IMR-90 (cell line): ENCODE measurements around the gene LOXL4. TPM values are rescaled to one million over a fixed set of nuclear protein-coding genes. Genes with fewer than 3 reads are reported as not detected.

Source experiments
- ATAC-seq: fragments of 200-7000 bp; cut with Tn5 transposase; 2 replicates; pipeline ENCODE4 v1.9.1; 2020; ENCODE audit warnings: low read depth, mild to moderate bottlenecking, moderate library complexity
- BruUV-seq: library from RNA; stranded (reverse); fragments of 400-500 nt; replicated peaks from 2 replicates; lab custom pipeline; 2021; lab: Mats Ljungman, UMichigan
- CTCF ChIA-PET: fragments of 300-600 bp; formaldehyde crosslinking; extraction: SDS; loops from one replicate; lab custom pipeline; 2021; ENCODE audit warnings: antibody characterized with exemption; lab: Yijun Ruan, JAX
- POLR2A ChIA-PET: fragments of 300-600 bp; sonication (Branson Sonifier 250); formaldehyde crosslinking; loops from one replicate; lab custom pipeline; 2022; ENCODE audit warnings: antibody characterized with exemption; ENCODE audit not compliant: unreplicated experiment; lab: Charles Lee
- DNase-seq: peaks from one replicate; pipeline ENCODE4 v3.0.0; 2013
- H2AFZ ChIP-seq: replicated peaks from 2 replicates; pipeline ENCODE3; 2013; ENCODE audit warnings: low read length, mild to moderate bottlenecking; ENCODE audit not compliant: poor library complexity
- H2AK5ac ChIP-seq: 2 replicates; pipeline ENCODE4 v1.6.1; 2013; ENCODE audit warnings: low read depth, low read length, inconsistent platforms
- H2AK9ac ChIP-seq: replicated peaks from 2 replicates; pipeline ENCODE3; 2013; ENCODE audit warnings: mild to moderate bottlenecking, low read depth, low read length, moderate library complexity; ENCODE audit not compliant: poor library complexity
- H2BK120ac ChIP-seq: 2 replicates; pipeline ENCODE4 v1.6.1; 2013; ENCODE audit warnings: low read depth, low read length, inconsistent platforms
- H2BK15ac ChIP-seq: 3 replicates; pipeline ENCODE4 v1.6.1; 2013; ENCODE audit warnings: low read depth, low read length, inconsistent platforms
- H2BK20ac ChIP-seq: 2 replicates; pipeline ENCODE4 v1.6.1; 2013; ENCODE audit warnings: low read depth, mild to moderate bottlenecking, inconsistent platforms, low read length, moderate library complexity
- H2BK5ac ChIP-seq: 2 replicates; pipeline ENCODE4 v1.6.1; 2013; ENCODE audit warnings: mild to moderate bottlenecking, low read depth, low read length, inconsistent platforms; ENCODE audit not compliant: poor library complexity, severe bottlenecking
- H3K14ac ChIP-seq: replicated peaks from 2 replicates; pipeline ENCODE4 v1.6.1; 2013; ENCODE audit warnings: low read depth, low read length, inconsistent platforms
- H3K18ac ChIP-seq: 2 replicates; pipeline ENCODE4 v1.6.1; 2013; ENCODE audit warnings: low read depth, low read length, control low read depth
- H3K23ac ChIP-seq: 2 replicates; pipeline ENCODE4 v1.6.1; 2013; ENCODE audit warnings: low read depth, low read length, inconsistent platforms
- H3K27ac ChIP-seq: 2 replicates; pipeline ENCODE4 v1.5.1; 2013; ENCODE audit warnings: mild to moderate bottlenecking, control low read depth, low read length; ENCODE audit not compliant: insufficient read depth
- H3K27me3 ChIP-seq: 2 replicates; pipeline ENCODE4 v1.6.1; 2013; ENCODE audit warnings: low read length; ENCODE audit not compliant: control insufficient read depth, insufficient read depth
- H3K36me3 ChIP-seq: 2 replicates; pipeline ENCODE4 v1.6.1; 2013; ENCODE audit warnings: low read length, mixed read lengths; ENCODE audit not compliant: control insufficient read depth, insufficient read depth
- H3K4ac ChIP-seq: 2 replicates; pipeline ENCODE4 v1.6.1; 2013; ENCODE audit warnings: low read depth, low read length, inconsistent platforms
- H3K4me1 ChIP-seq: 2 replicates; pipeline ENCODE4 v1.6.1; 2013; ENCODE audit warnings: low read length, mixed read lengths; ENCODE audit not compliant: control insufficient read depth, insufficient read depth
- H3K4me2 ChIP-seq: 2 replicates; pipeline ENCODE4 v1.6.1; 2013; ENCODE audit warnings: low read depth, mild to moderate bottlenecking, control low read depth, low read length, moderate library complexity
- H3K4me3 ChIP-seq: 2 replicates; pipeline ENCODE4 v1.5.1; 2013; ENCODE audit warnings: low read depth, mild to moderate bottlenecking, control low read depth, low read length, moderate library complexity; ENCODE audit not compliant: insufficient read depth
- H3K56ac ChIP-seq: 2 replicates; pipeline ENCODE4 v1.6.1; 2013; ENCODE audit warnings: low read length, inconsistent platforms; ENCODE audit not compliant: insufficient read depth; ENCODE audit errors: extremely low read depth
- H3K79me1 ChIP-seq, 2 experiments: 2 replicates each; pipeline ENCODE4 v1.6.1; 2013; ENCODE audit warnings: low read length in 2 of 2, inconsistent platforms in 1 of 2, low read depth in 1 of 2
- H3K9ac ChIP-seq: 2 replicates; pipeline ENCODE4 v1.6.1; 2013; ENCODE audit warnings: low read depth, low read length, control low read depth
- H3K9me1 ChIP-seq: 2 replicates; pipeline ENCODE4 v1.6.1; 2013; ENCODE audit warnings: low read length, inconsistent platforms; ENCODE audit not compliant: insufficient read depth
- H3K9me3 ChIP-seq: 2 replicates; pipeline ENCODE4 v1.6.1; 2013; ENCODE audit warnings: low read length; ENCODE audit not compliant: control insufficient read depth, insufficient read depth
- H4K20me1 ChIP-seq: 2 replicates; pipeline ENCODE4 v1.6.1; 2013; ENCODE audit warnings: low read length, inconsistent platforms; ENCODE audit not compliant: insufficient read depth
- H4K5ac ChIP-seq: 2 replicates; pipeline ENCODE4 v1.6.1; 2013; ENCODE audit warnings: mild to moderate bottlenecking, low read depth, low read length, control low read depth
- H4K8ac ChIP-seq, 2 experiments: 2 replicates each; pipeline ENCODE4 v1.6.1; 2013; ENCODE audit warnings: low read depth in 2 of 2, low read length in 2 of 2, control low read depth in 1 of 2, inconsistent platforms in 1 of 2
- H4K91ac ChIP-seq: 2 replicates; pipeline ENCODE4 v1.6.1; 2013; ENCODE audit warnings: low read depth, low read length, inconsistent platforms; ENCODE audit not compliant: insufficient read depth
- BHLHE40 ChIP-seq: fragments of 150-350 bp; IDR thresholded peaks from 2 replicates; pipeline ENCODE4 v1.6.1; 2016; ENCODE audit warnings: mild to moderate bottlenecking, low read depth, low read length
- CEBPB ChIP-seq: IDR thresholded peaks from 2 replicates; pipeline ENCODE4 v1.6.1; 2012; ENCODE audit warnings: low read depth, low read length, improper control_type of control experiment
- CHD1 ChIP-seq: IDR thresholded peaks from 2 replicates; pipeline ENCODE4 v1.6.1; 2012; ENCODE audit warnings: low read depth, low read length, improper control_type of control experiment
- CTCF ChIP-seq: conservative IDR thresholded peaks from 2 replicates; pipeline ENCODE4 v1.5.1; 2012; ENCODE audit warnings: mild to moderate bottlenecking, low read depth, low read length, improper control_type of control experiment
- FOS ChIP-seq: fragments of 150-350 bp; IDR thresholded peaks from 2 replicates; pipeline ENCODE4 v1.6.1; 2016; ENCODE audit warnings: low read depth, low read length
- MAFK ChIP-seq: IDR thresholded peaks from 2 replicates; pipeline ENCODE4 v1.6.1; 2012; ENCODE audit warnings: low read depth, low read length, improper control_type of control experiment
- MAZ ChIP-seq: IDR thresholded peaks from 2 replicates; pipeline ENCODE4 v1.6.1; 2012; ENCODE audit warnings: low read depth, mild to moderate bottlenecking, low read length, improper control_type of control experiment, moderate library complexity, borderline replicate concordance
- MXI1 ChIP-seq: IDR thresholded peaks from 2 replicates; pipeline ENCODE4 v1.6.1; 2012; ENCODE audit warnings: low read depth, mild to moderate bottlenecking, low read length, moderate library complexity, borderline replicate concordance
- NFE2L2 ChIP-seq: fragments of 150-350 bp; IDR thresholded peaks from 2 replicates; pipeline ENCODE4 v1.6.1; 2016; ENCODE audit warnings: low read depth, mild to moderate bottlenecking, low read length
- RAD21 ChIP-seq: IDR thresholded peaks from 2 replicates; pipeline ENCODE4 v1.6.1; 2012; ENCODE audit warnings: low read length, improper control_type of control experiment
- RCOR1 ChIP-seq: IDR thresholded peaks from 2 replicates; pipeline ENCODE4 v1.6.1; 2012; ENCODE audit warnings: mild to moderate bottlenecking, low read length, improper control_type of control experiment; ENCODE audit not compliant: insufficient replicate concordance
- RFX5 ChIP-seq: IDR thresholded peaks from 2 replicates; pipeline ENCODE4 v1.8.0; 2012; ENCODE audit warnings: low read depth, mild to moderate bottlenecking, low read length, moderate library complexity
- SMC3 ChIP-seq: fragments of 150-350 bp; IDR thresholded peaks from 2 replicates; pipeline ENCODE4 v1.6.1; 2016; ENCODE audit warnings: low read depth, mild to moderate bottlenecking, antibody characterized with exemption, low read length, moderate library complexity
- WGBS, 2 experiments: methylation state at CpG; one replicate each; pipeline versions ENCODE4 v1.1.5 to v1.1.7; 2013; ENCODE audit warnings: missing lambda C conversion rate in 2 of 2; ENCODE audit not compliant: insufficient read length in 1 of 2; ENCODE audit errors: extremely low coverage in 2 of 2; 5-methylcytosine and 5-hydroxymethylcytosine counted together
- dilution Hi-C: fragments of 300-500 bp; cut with HindIII; formaldehyde crosslinking; loops from one replicate; pipeline ENCODE4 v1.14.3; 2018; ENCODE audit warnings: low sequenced_read_pairs; ENCODE audit not compliant: unreplicated experiment
- in situ Hi-C: fragments of 300-500 bp; cut with MboI; formaldehyde crosslinking; loops from 3 replicates; pipeline ENCODE4 v1.14.3; 2019; ENCODE audit warnings: low sequenced_read_pairs, inconsistent platforms, mixed read lengths
- intact Hi-C: fragments of 100-400 bp; cut with micrococcal nuclease; formaldehyde crosslinking; loops from 2 replicates; pipeline ENCODE4 v1.10.0; 2022
- polyA plus RNA-seq, 3 experiments: library from polyadenylated mRNA; depleted of rRNA; stranded (reverse); fragments of >200 nt; gene quantifications; 2 replicates each; pipeline ENCODE4 v1.2.3, GENCODE V29; 2012; ENCODE audit warnings: low replicate concordance in 1 of 3
- total RNA-seq: library from RNA; depleted of rRNA; stranded (reverse); fragments of >200 nt; gene quantifications from 2 replicates; pipeline ENCODE4 v1.2.3, GENCODE V29; 2012
- TF ChIP-seq, protein P1 (sequence below): fragments of 150-350 bp; IDR thresholded peaks from 2 replicates; pipeline ENCODE4 v1.6.1; 2016; ENCODE audit warnings: low read depth, mild to moderate bottlenecking, low read length, moderate library complexity, borderline replicate concordance
- TF ChIP-seq, protein P2 (sequence below): fragments of 150-350 bp; IDR thresholded peaks from 2 replicates; pipeline ENCODE4 v1.6.1; 2017; ENCODE audit warnings: mild to moderate bottlenecking, antibody characterized with exemption, low read length, low read depth

The LOXL4 gene
- total and polyA plus RNA-seq, 2 of the 4 experiments (the other 2 are of a cell fraction): 20.8 to 26.7 TPM

- POLR2A ChIA-PET: no interaction called here
- H2BK120ac ChIP-seq: no peak overlapping the region
Observed at GRCh38 chr10:98236862-98237261, 31.1 kb downstream of the LOXL4 start.

More at GRCh38 chr10:98236862-98237261, 31.1 kb downstream of the LOXL4 start:
- H2BK20ac ChIP-seq: no peak overlapping the region
- no peaks in the 10 kb centered on the region for H3K9me1 ChIP-seq
- H4K8ac ChIP-seq: no peak overlapping the region
- peaks cover 10% of the 10 kb centered on the region for H3K36me3 ChIP-seq
- no peaks in the 10 kb centered on the region for H3K4me1 ChIP-seq
- no peak overlapping the region for H3K4me2 ChIP-seq
- ATAC-seq (no peak), DNase-seq (no peak)
- H3K9me3 ChIP-seq: no peaks in the 10 kb centered on the region
- no CpG with 5 or more reads among the region's 5 CpGs for WGBS, 2 experiments
- no peak overlapping the region for H2AFZ ChIP-seq
- H3K79me1 ChIP-seq: peaks cover 0 to 3% of the 10 kb centered on the region in 2 experiments; a peak in 1 of 4 replicates
- dilution Hi-C loops: no loop called here
- H4K5ac ChIP-seq: no peak overlapping the region
- no peaks in the 10 kb centered on the region for H4K20me1 ChIP-seq
- no peak overlapping the region for H4K91ac ChIP-seq
- no peak overlapping the region for H3K27ac ChIP-seq
- H3K9ac ChIP-seq: no peak overlapping the region
- intact Hi-C loops: no loop called here
- TF ChIP-seq NFE2L2 (no peak), MAFK (no peak), CEBPB (no peak), MAZ (no peak), RFX5 (no peak), CHD1 (no peak), SMC3 (no peak), RCOR1 (no peak), RAD21 (no peak), BHLHE40 (no peak), CTCF (no peak), MXI1 (no peak), FOS (no peak)
- TF ChIP-seq, protein P1, sequence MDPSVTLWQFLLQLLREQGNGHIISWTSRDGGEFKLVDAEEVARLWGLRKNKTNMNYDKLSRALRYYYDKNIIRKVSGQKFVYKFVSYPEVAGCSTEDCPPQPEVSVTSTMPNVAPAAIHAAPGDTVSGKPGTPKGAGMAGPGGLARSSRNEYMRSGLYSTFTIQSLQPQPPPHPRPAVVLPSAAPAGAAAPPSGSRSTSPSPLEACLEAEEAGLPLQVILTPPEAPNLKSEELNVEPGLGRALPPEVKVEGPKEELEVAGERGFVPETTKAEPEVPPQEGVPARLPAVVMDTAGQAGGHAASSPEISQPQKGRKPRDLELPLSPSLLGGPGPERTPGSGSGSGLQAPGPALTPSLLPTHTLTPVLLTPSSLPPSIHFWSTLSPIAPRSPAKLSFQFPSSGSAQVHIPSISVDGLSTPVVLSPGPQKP: no peak
- TF ChIP-seq, protein P2, sequence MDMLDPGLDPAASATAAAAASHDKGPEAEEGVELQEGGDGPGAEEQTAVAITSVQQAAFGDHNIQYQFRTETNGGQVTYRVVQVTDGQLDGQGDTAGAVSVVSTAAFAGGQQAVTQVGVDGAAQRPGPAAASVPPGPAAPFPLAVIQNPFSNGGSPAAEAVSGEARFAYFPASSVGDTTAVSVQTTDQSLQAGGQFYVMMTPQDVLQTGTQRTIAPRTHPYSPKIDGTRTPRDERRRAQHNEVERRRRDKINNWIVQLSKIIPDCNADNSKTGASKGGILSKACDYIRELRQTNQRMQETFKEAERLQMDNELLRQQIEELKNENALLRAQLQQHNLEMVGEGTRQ: no peak
- H3K56ac ChIP-seq: no peak overlapping the region
- no peak overlapping the region for H2BK15ac ChIP-seq
- CTCF ChIA-PET: interaction anchor here (0.9 kb wide), 1 partner anchor 72 kb away, joined by 3 read pairs; no protein-coding TSS in a partner anchor
- H3K18ac ChIP-seq: no peak overlapping the region
- no peak overlapping the region for H2BK5ac ChIP-seq
- no peak overlapping the region for H3K14ac ChIP-seq
- no peak overlapping the region for H2AK5ac ChIP-seq
- in situ Hi-C loops: no loop called here
- H3K4me3 ChIP-seq: no peak overlapping the region
- H3K27me3 ChIP-seq: no peaks in the 10 kb centered on the region
- no TSS peak for BruUV-seq
- H3K23ac ChIP-seq: no peak overlapping the region
- H3K4ac ChIP-seq: no peak overlapping the region
- no peak overlapping the region for H2AK9ac ChIP-seq
